Liver (tissue), 9 donors: ENCODE measurements around the gene MCF2L2. TPM values are rescaled to one million over a fixed set of nuclear protein-coding genes. Genes with fewer than 3 reads are reported as not detected.

Experiments used
- DNase-seq: peaks from one replicate; pipeline ENCODE4 v3.0.0-alpha.2; 2017; ENCODE audit warnings: low spot score
- H3K27ac ChIP-seq, 2 donors: one replicate each; pipeline ENCODE4 v1.7.0; 2013; ENCODE audit warnings: inconsistent platforms in 2 of 2, low read length in 2 of 2, control low read depth in 1 of 2, low read depth in 1 of 2, mild to moderate bottlenecking in 1 of 2
- H3K27me3 ChIP-seq, 4 donors: one replicate each; pipeline versions ENCODE4 v1.6.1 to v1.7.0; 2013; ENCODE audit warnings: low read length in 3 of 4, inconsistent platforms in 1 of 4, mild to moderate bottlenecking in 1 of 4, moderate library complexity in 1 of 4; ENCODE audit not compliant: control insufficient read depth in 4 of 4, insufficient read depth in 4 of 4
- H3K36me3 ChIP-seq, 4 donors: one replicate each; pipeline versions ENCODE4 v1.6.1 to v1.7.0; 2013; ENCODE audit warnings: low read length in 3 of 4, mild to moderate bottlenecking in 3 of 4, low read depth in 1 of 4, moderate library complexity in 1 of 4; ENCODE audit not compliant: control insufficient read depth in 4 of 4, insufficient read depth in 3 of 4
- H3K4me1 ChIP-seq, 4 donors: one replicate each; pipeline versions ENCODE4 v1.6.1 to v1.7.0; 2013; ENCODE audit warnings: low read length in 3 of 4, mild to moderate bottlenecking in 3 of 4, moderate library complexity in 1 of 4; ENCODE audit not compliant: control insufficient read depth in 4 of 4, insufficient read depth in 4 of 4
- H3K4me3 ChIP-seq, 3 donors: one replicate each; pipeline versions ENCODE4 v1.6.1 to v1.7.0; 2013; ENCODE audit warnings: low read length in 3 of 3, control low read depth in 1 of 3, low read depth in 1 of 3, mild to moderate bottlenecking in 1 of 3
- H3K9ac ChIP-seq, 2 donors: one replicate each; pipeline ENCODE4 v1.7.0; 2013; ENCODE audit warnings: low read length in 2 of 2, mild to moderate bottlenecking in 2 of 2, moderate library complexity in 2 of 2, control low read depth in 1 of 2, low read depth in 1 of 2
- H3K9me3 ChIP-seq, 4 donors: one replicate each; pipeline versions ENCODE4 v1.6.1 to v1.7.0; 2013; ENCODE audit warnings: low read length in 3 of 4; ENCODE audit not compliant: control insufficient read depth in 4 of 4
- FOXA1 ChIP-seq: IDR thresholded peaks from 2 replicates; pipeline ENCODE4 v1.6.1; 2016; ENCODE audit warnings: antibody characterized with exemption
- GABPA ChIP-seq, 2 donors: IDR thresholded peaks in 1 of 2; conservative IDR thresholded peaks in 1 of 2; 2 replicates each; pipeline ENCODE4 v1.6.1; 2016; ENCODE audit warnings: antibody characterized with exemption in 2 of 2, mild to moderate bottlenecking in 1 of 2, moderate library complexity in 1 of 2
- HNF4A ChIP-seq, 2 donors: conservative IDR thresholded peaks; 2 replicates each; pipeline ENCODE4 v1.6.1; 2016; ENCODE audit warnings: antibody characterized with exemption in 2 of 2, mild to moderate bottlenecking in 2 of 2
- HNF4G ChIP-seq: IDR thresholded peaks from 2 replicates; pipeline ENCODE4 v1.6.1; 2016; ENCODE audit warnings: antibody characterized with exemption
- JUND ChIP-seq, 2 donors: IDR thresholded peaks; 2 replicates each; pipeline ENCODE4 v1.6.1; 2016; ENCODE audit warnings: antibody characterized with exemption in 2 of 2
- NR2F2 ChIP-seq: IDR thresholded peaks from 2 replicates; pipeline ENCODE4 v1.6.1; 2016; ENCODE audit warnings: antibody characterized with exemption
- RAD21 ChIP-seq, 2 donors: IDR thresholded peaks; 2 replicates each; pipeline ENCODE4 v1.6.1; 2016; ENCODE audit warnings: antibody characterized with exemption in 2 of 2, mild to moderate bottlenecking in 2 of 2
- SP1 ChIP-seq: IDR thresholded peaks from 2 replicates; pipeline ENCODE4 v1.6.1; 2018; ENCODE audit warnings: antibody characterized with exemption, mild to moderate bottlenecking
- TAF1 ChIP-seq: conservative IDR thresholded peaks from 2 replicates; pipeline ENCODE4 v1.6.1; 2016; ENCODE audit warnings: antibody characterized with exemption, mild to moderate bottlenecking
- YY1 ChIP-seq: IDR thresholded peaks from 2 replicates; pipeline ENCODE4 v1.6.1; 2016; ENCODE audit warnings: antibody characterized with exemption, mild to moderate bottlenecking
- WGBS: extraction: QIAGEN DNeasy Blood & Tissue Kit; methylation state at CpG from one replicate; pipeline ENCODE4 v1.1.7; 2013; 5-methylcytosine and 5-hydroxymethylcytosine counted together
- polyA plus RNA-seq, 2 donors: library from polyadenylated mRNA; stranded (reverse) in 1 of 2; unstranded in 1 of 2; fragments of 200-250 nt in 1 of 2; fragments of >200 nt in 1 of 2; fragmentation: Nextera tagmentation in 1 of 2; extraction: Ambion mirVana in 1 of 2; gene quantifications; one replicate each; pipeline versions ENCODE4 v1.2.1 to v1.2.3, GENCODE V29; 2013 to 2015
- total RNA-seq, 2 donors: library from RNA; depleted of rRNA; stranded (reverse); fragments of >200 nt; gene quantifications; one replicate each; pipeline ENCODE4 v1.2.3, GENCODE V29; 2014
- TF ChIP-seq, protein P1 (sequence below): fragments of 150-350 bp; IDR thresholded peaks from 2 replicates; pipeline ENCODE4 v1.5.1; 2017; ENCODE audit warnings: improper control_type of control experiment, low read depth, low read length; ENCODE audit not compliant: missing input control
- TF ChIP-seq, protein P2 (sequence below): IDR thresholded peaks from 2 replicates; pipeline ENCODE4 v1.6.1; 2016; ENCODE audit warnings: antibody characterized with exemption, mild to moderate bottlenecking
- TF ChIP-seq, protein P3 (sequence below): IDR thresholded peaks from 2 replicates; pipeline ENCODE4 v1.6.1; 2016; ENCODE audit warnings: antibody characterized with exemption
- donor health status: healthy.
- donor health status: healthy.
- donor health status: healthy.
- donor health status: healthy.
- donor health status: healthy.

MCF2L2 gene
- total and polyA plus RNA-seq, 4 donors = 0.02 to 0.47 (median 0.17) TPM; not detected in 1

DNA sequence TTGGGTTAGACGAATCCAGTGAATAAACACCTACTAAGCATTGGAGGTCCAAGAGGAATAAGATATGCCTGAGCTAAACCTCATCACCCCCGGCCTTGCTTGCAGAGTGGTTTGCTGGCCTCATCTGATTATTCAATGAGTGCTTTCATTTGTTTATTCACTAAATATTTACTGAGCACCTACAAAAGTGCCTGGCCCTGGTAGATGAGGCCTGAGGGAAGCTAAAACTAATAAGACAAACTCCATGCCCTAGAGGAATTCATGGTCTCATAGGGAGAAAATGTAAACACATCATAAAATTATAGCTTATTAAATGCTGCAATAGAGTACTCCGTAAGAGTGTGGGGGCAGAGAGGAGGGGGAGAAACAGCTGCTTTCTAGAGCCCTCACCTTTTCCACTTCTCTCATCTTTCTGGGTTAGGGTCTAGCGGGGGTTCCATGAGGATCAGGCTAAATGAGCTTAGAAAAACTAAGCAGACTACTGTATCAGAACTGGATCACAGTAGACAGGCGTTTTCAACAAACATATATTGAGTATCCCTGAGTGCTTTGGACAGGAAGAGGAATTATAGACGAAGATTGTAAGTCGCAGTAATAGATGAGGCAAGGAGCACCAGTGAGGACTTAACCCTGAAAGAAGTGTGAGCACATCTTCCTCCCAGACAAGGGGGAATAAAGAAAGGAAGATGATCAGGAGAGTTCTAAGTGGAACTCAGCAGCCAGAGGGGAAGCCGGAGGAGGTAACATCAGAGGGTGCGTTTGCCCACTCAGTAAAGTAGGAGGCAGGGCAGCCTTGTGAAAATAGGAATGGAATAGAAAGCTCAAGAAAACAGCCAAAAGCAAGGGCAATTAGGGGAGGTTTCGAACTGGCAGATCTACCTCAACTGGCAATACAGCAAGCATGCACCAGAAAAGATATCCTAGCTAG, 234.4 kb downstream of the MCF2L2 start:
- no peaks in the 10 kb centered on the region for H3K9me3 ChIP-seq
- no peak for TF ChIP-seq YY1
- no peaks in the 10 kb centered on the region for H3K4me1 ChIP-seq
- no peak overlapping the region for H3K4me3 ChIP-seq
- peaks cover 0 to 5% (median 0%) of the 10 kb centered on the region in 4 donors for H3K27me3 ChIP-seq
- DNase-seq = no peak
- H3K27ac ChIP-seq = no peak overlapping the region
- H3K36me3 ChIP-seq = peaks cover 0 to 2% (median 0%) of the 10 kb centered on the region in 4 donors
- no peak overlapping the region for H3K9ac ChIP-seq
- WGBS = 66% methylated on average over 10 of the region's 10 CpGs

DNA sequence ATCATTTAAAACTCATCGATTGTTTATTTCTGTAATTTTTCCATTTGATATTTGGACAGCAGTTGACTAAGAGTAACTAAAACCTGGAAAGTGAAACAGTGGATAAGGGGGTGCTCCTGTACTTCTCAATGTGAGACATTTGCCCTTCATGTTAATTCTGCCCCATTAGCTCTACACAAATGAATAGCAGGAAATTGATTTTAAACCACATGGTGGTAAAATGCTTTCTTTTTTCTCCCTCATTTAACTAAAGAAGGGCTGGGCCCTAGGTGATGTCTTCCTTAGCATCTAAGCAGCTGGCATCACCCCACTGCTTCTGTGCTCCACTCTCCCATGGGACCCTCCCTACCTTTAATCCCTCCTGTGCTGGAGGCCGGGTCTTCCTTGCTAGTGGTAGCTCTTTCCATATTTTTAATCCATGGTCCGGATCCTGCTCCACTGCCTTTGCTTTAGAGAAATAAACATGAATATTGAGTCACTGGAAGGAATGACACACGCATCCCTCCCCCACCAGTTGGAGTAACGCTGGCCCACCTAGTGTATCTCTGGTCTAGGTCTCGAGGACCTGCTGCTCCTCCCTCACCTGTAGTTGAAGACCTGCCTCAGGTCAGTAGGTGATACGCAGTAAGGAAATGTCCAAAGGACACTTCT, 235.6 kb downstream of the MCF2L2 start:
- 92% methylated on average over 7 of the region's 7 CpGs for WGBS
- H3K9me3 ChIP-seq = no peaks in the 10 kb centered on the region
- H3K9ac ChIP-seq = no peak overlapping the region
- no peak overlapping the region for H3K27ac ChIP-seq
- no peak overlapping the region for H3K4me3 ChIP-seq
- H3K27me3 ChIP-seq = peaks cover 0 to 5% (median 0%) of the 10 kb centered on the region in 4 donors
- TF ChIP-seq, protein P1, sequence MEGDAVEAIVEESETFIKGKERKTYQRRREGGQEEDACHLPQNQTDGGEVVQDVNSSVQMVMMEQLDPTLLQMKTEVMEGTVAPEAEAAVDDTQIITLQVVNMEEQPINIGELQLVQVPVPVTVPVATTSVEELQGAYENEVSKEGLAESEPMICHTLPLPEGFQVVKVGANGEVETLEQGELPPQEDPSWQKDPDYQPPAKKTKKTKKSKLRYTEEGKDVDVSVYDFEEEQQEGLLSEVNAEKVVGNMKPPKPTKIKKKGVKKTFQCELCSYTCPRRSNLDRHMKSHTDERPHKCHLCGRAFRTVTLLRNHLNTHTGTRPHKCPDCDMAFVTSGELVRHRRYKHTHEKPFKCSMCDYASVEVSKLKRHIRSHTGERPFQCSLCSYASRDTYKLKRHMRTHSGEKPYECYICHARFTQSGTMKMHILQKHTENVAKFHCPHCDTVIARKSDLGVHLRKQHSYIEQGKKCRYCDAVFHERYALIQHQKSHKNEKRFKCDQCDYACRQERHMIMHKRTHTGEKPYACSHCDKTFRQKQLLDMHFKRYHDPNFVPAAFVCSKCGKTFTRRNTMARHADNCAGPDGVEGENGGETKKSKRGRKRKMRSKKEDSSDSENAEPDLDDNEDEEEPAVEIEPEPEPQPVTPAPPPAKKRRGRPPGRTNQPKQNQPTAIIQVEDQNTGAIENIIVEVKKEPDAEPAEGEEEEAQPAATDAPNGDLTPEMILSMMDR = no peak
- TF ChIP-seq, protein P2, sequence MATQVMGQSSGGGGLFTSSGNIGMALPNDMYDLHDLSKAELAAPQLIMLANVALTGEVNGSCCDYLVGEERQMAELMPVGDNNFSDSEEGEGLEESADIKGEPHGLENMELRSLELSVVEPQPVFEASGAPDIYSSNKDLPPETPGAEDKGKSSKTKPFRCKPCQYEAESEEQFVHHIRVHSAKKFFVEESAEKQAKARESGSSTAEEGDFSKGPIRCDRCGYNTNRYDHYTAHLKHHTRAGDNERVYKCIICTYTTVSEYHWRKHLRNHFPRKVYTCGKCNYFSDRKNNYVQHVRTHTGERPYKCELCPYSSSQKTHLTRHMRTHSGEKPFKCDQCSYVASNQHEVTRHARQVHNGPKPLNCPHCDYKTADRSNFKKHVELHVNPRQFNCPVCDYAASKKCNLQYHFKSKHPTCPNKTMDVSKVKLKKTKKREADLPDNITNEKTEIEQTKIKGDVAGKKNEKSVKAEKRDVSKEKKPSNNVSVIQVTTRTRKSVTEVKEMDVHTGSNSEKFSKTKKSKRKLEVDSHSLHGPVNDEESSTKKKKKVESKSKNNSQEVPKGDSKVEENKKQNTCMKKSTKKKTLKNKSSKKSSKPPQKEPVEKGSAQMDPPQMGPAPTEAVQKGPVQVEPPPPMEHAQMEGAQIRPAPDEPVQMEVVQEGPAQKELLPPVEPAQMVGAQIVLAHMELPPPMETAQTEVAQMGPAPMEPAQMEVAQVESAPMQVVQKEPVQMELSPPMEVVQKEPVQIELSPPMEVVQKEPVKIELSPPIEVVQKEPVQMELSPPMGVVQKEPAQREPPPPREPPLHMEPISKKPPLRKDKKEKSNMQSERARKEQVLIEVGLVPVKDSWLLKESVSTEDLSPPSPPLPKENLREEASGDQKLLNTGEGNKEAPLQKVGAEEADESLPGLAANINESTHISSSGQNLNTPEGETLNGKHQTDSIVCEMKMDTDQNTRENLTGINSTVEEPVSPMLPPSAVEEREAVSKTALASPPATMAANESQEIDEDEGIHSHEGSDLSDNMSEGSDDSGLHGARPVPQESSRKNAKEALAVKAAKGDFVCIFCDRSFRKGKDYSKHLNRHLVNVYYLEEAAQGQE = no peak
- TF ChIP-seq FOXA1 (no peak), HNF4A (conservative IDR thresholded peaks at IDR 0.05) (no peak), RAD21 (IDR thresholded peaks at IDR 0.05) (no peak), HNF4G (no peak), JUND (IDR thresholded peaks at IDR 0.05) (no peak), YY1 (no peak), SP1 (no peak), NR2F2 (no peak), GABPA (IDR thresholded peaks at IDR 0.05 in 1 of 2, conservative IDR thresholded peaks at IDR 0.05 in 1 of 2) (no peak), TAF1 (no peak)
- TF ChIP-seq, protein P3, sequence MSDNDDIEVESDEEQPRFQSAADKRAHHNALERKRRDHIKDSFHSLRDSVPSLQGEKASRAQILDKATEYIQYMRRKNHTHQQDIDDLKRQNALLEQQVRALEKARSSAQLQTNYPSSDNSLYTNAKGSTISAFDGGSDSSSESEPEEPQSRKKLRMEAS = no peak
- no peaks in the 10 kb centered on the region for H3K4me1 ChIP-seq
- no peaks in the 10 kb centered on the region for H3K36me3 ChIP-seq
- no peak for DNase-seq
